ENCODE data around the gene DLX3.

The DLX3 gene

GRCh38 chr17:50027172-50027880, 32.3 kb upstream of the DLX3 start (continued):
- TF ChIP-seq TSHZ2 (CRISPR knock-in tag; IDR thresholded peaks at IDR 0.05) (no peak), TOX (CRISPR knock-in tag; IDR thresholded peaks at IDR 0.05; ENCODE audit: borderline replicate concordance) (no peak), ZFP30 (CRISPR knock-in tag; IDR thresholded peaks at IDR 0.05) (no peak), SNAI2 (CRISPR knock-in tag; IDR thresholded peaks at IDR 0.05) (no peak), PATZ1 (CRISPR knock-in tag; IDR thresholded peaks at IDR 0.05; ENCODE audit: borderline replicate concordance) (no peak)

GRCh38 chr17:50026837-50027171, 31.8 kb upstream of the DLX3 start:
- TF ChIP-seq ZNF70 (CRISPR knock-in tag; IDR thresholded peaks at IDR 0.05) (peak; percentile 89), ZFP3 (CRISPR knock-in tag; IDR thresholded peaks at IDR 0.05) (no peak)
- ATAC-seq = peak; percentile 69

- TF ChIP-seq CSRNP3 (CRISPR knock-in tag; IDR thresholded peaks at IDR 0.05) = no peak
- TF ChIP-seq ZFP3 (CRISPR knock-in tag; IDR thresholded peaks at IDR 0.05) = no peak
- TF ChIP-seq ZNF8 (CRISPR knock-in tag; IDR thresholded peaks at IDR 0.05) = no peak
- no peak for TF ChIP-seq ZNF70 (CRISPR knock-in tag; IDR thresholded peaks at IDR 0.05)
- TF ChIP-seq SNAI2 (CRISPR knock-in tag; IDR thresholded peaks at IDR 0.05) = no peak
- no peak for TF ChIP-seq ZFP30 (CRISPR knock-in tag; IDR thresholded peaks at IDR 0.05)
- no peak for TF ChIP-seq ISL1 (CRISPR knock-in tag; IDR thresholded peaks at IDR 0.05)
- TF ChIP-seq ESRRG (CRISPR knock-in tag; IDR thresholded peaks at IDR 0.05) = no peak
- TF ChIP-seq RARB (CRISPR knock-in tag; IDR thresholded peaks at IDR 0.05) = no peak
- TF ChIP-seq TCF4 (CRISPR knock-in tag; IDR thresholded peaks at IDR 0.05; ENCODE audit: borderline replicate concordance) = no peak
- no peak for TF ChIP-seq BACH2 (CRISPR knock-in tag; IDR thresholded peaks at IDR 0.05; ENCODE audit: borderline replicate concordance)
- no peak for TF ChIP-seq TSHZ2 (CRISPR knock-in tag; IDR thresholded peaks at IDR 0.05)
- no peak for TF ChIP-seq ZC3H10 (CRISPR knock-in tag; IDR thresholded peaks at IDR 0.05)
- TF ChIP-seq PATZ1 (CRISPR knock-in tag; IDR thresholded peaks at IDR 0.05; ENCODE audit: borderline replicate concordance) = no peak
- TF ChIP-seq TOX (CRISPR knock-in tag; IDR thresholded peaks at IDR 0.05; ENCODE audit: borderline replicate concordance) = no peak
- TF ChIP-seq CREB5 (CRISPR knock-in tag; IDR thresholded peaks at IDR 0.05; ENCODE audit: low read depth) = no peak
- no peak for TF ChIP-seq GLIS3 (CRISPR knock-in tag; IDR thresholded peaks at IDR 0.05)
- TF ChIP-seq POU6F1 (CRISPR knock-in tag; IDR thresholded peaks at IDR 0.05; ENCODE audit: borderline replicate concordance, low read depth) = no peak
- TF ChIP-seq OSR1 (CRISPR knock-in tag; IDR thresholded peaks at IDR 0.05) = no peak
- no peak for TF ChIP-seq ARNTL (CRISPR knock-in tag; IDR thresholded peaks at IDR 0.05; ENCODE audit: borderline replicate concordance, low read depth)
- ATAC-seq = no peak
Observed at GRCh38 chr17:50026046-50026675, 31.1 kb upstream of the DLX3 start.
